H9 (cell line): Measurements from ENCODE around the gene KLHL12. TPM values are rescaled to one million over a fixed set of nuclear protein-coding genes. Genes with fewer than 3 reads are reported as not detected.

Experiments used
- DNase-seq: peaks from one replicate; pipeline ENCODE4 v3.0.0-alpha.2; 2017
- H2AFZ ChIP-seq: one replicate; pipeline ENCODE4 v1.6.1; 2013; ENCODE audit warnings: mild to moderate bottlenecking, low read length, control low read depth, moderate library complexity
- H2AK5ac ChIP-seq: 2 replicates; pipeline ENCODE4 v1.6.1; 2013; ENCODE audit warnings: low read length, control low read depth, mixed read lengths; ENCODE audit not compliant: insufficient read length
- H2BK120ac ChIP-seq: one replicate; pipeline ENCODE4 v1.6.1; 2013; ENCODE audit warnings: low read depth, mild to moderate bottlenecking, low read length, control low read depth, inconsistent platforms; ENCODE audit not compliant: poor library complexity, severe bottlenecking
- H2BK12ac ChIP-seq: 2 replicates; pipeline ENCODE4 v1.6.1; 2013; ENCODE audit warnings: low read length, control low read depth, mixed read lengths, low read depth; ENCODE audit not compliant: insufficient read length
- H2BK15ac ChIP-seq: 2 replicates; pipeline ENCODE4 v1.6.1; 2013; ENCODE audit warnings: low read depth, low read length, control low read depth
- H2BK20ac ChIP-seq: one replicate; pipeline ENCODE4 v1.6.1; 2013; ENCODE audit warnings: low read depth, mild to moderate bottlenecking, low read length, control low read depth, inconsistent platforms; ENCODE audit not compliant: poor library complexity, severe bottlenecking
- H2BK5ac ChIP-seq: 2 replicates; pipeline ENCODE4 v1.6.1; 2013; ENCODE audit warnings: low read length, control low read depth, mixed read lengths; ENCODE audit not compliant: insufficient read length
- H3K14ac ChIP-seq: 2 replicates; pipeline ENCODE4 v1.6.1; 2013; ENCODE audit warnings: low read length, control low read depth; ENCODE audit not compliant: insufficient read depth
- H3K18ac ChIP-seq: 2 replicates; pipeline ENCODE4 v1.6.1; 2013; ENCODE audit warnings: low read depth, mild to moderate bottlenecking, mixed read lengths, low read length, control low read depth; ENCODE audit not compliant: insufficient read length
- H3K23ac ChIP-seq: 2 replicates; pipeline ENCODE4 v1.6.1; 2013; ENCODE audit warnings: low read length, control low read depth, mixed read lengths, low read depth; ENCODE audit not compliant: insufficient read length
- H3K23me2 ChIP-seq: 2 replicates; pipeline ENCODE4 v1.6.1; 2013; ENCODE audit warnings: low read depth, mild to moderate bottlenecking, mixed read lengths, low read length, control low read depth; ENCODE audit not compliant: insufficient read length, poor library complexity, severe bottlenecking
- H3K27ac ChIP-seq: 2 replicates; pipeline ENCODE4 v1.5.1; 2013; ENCODE audit warnings: low read length, control low read depth, mixed read lengths, low read depth; ENCODE audit not compliant: insufficient read length
- H3K27me3 ChIP-seq: 2 replicates; pipeline ENCODE4 v1.6.1; 2013; ENCODE audit warnings: low read length, control low read depth, inconsistent platforms; ENCODE audit not compliant: insufficient read depth
- H3K4ac ChIP-seq: 2 replicates; pipeline ENCODE4 v1.6.1; 2013; ENCODE audit warnings: low read depth, mild to moderate bottlenecking, control low read depth, inconsistent platforms, low read length, moderate library complexity
- H3K4me1 ChIP-seq: 2 replicates; pipeline ENCODE4 v1.6.1; 2013; ENCODE audit warnings: low read length, control low read depth, inconsistent platforms; ENCODE audit not compliant: insufficient read depth
- H3K4me2 ChIP-seq: 2 replicates; pipeline ENCODE4 v1.6.1; 2013; ENCODE audit warnings: low read length, control low read depth, mixed read lengths; ENCODE audit not compliant: insufficient read length, insufficient read depth
- H3K56ac ChIP-seq: 2 replicates; pipeline ENCODE4 v1.6.1; 2013; ENCODE audit warnings: low read depth, mild to moderate bottlenecking, mixed read lengths, low read length, control low read depth; ENCODE audit not compliant: insufficient read length
- H3K79me1 ChIP-seq: 2 replicates; pipeline ENCODE4 v1.6.1; 2013; ENCODE audit warnings: low read depth, mild to moderate bottlenecking, moderate library complexity, low read length, control low read depth, inconsistent platforms; ENCODE audit not compliant: insufficient read depth, poor library complexity, severe bottlenecking
- H3K79me2 ChIP-seq: 2 replicates; pipeline ENCODE4 v1.6.1; 2013; ENCODE audit warnings: low read length, control low read depth, inconsistent platforms; ENCODE audit not compliant: insufficient read depth
- H3K9ac ChIP-seq: 2 replicates; pipeline ENCODE4 v1.6.1; 2013; ENCODE audit warnings: low read length, control low read depth, mixed read lengths; ENCODE audit not compliant: insufficient read length; ENCODE audit errors: extremely low read depth
- H3K9me3 ChIP-seq: one replicate; pipeline ENCODE4 v1.6.1; 2013; ENCODE audit warnings: low read depth, low read length, inconsistent platforms; ENCODE audit not compliant: control insufficient read depth
- H3T11ph ChIP-seq: one replicate; pipeline ENCODE4 v1.6.1; 2013; ENCODE audit warnings: mild to moderate bottlenecking, low read length, control low read depth, inconsistent platforms
- H4K20me1 ChIP-seq: one replicate; pipeline ENCODE4 v1.6.1; 2013; ENCODE audit not compliant: control insufficient read depth, insufficient read length, insufficient read depth
- H4K5ac ChIP-seq: 2 replicates; pipeline ENCODE4 v1.6.1; 2013; ENCODE audit warnings: low read depth, mild to moderate bottlenecking, mixed read lengths, low read length, control low read depth; ENCODE audit not compliant: insufficient read length
- H4K8ac ChIP-seq: replicated peaks from 2 replicates; pipeline ENCODE4 v1.6.1; 2013; ENCODE audit warnings: low read length, control low read depth, mixed read lengths, low read depth; ENCODE audit not compliant: insufficient read length
- H4K91ac ChIP-seq: 2 replicates; pipeline ENCODE4 v1.6.1; 2013; ENCODE audit warnings: low read depth, mild to moderate bottlenecking, moderate library complexity, mixed read lengths, low read length, control low read depth; ENCODE audit not compliant: insufficient read length
- H3K27ac Mint-ChIP-seq, 3 experiments: 2 replicates in 2 of 3; 3 replicates in 1 of 3; pipeline ENCODE4 v1.8.0; 2020 to 2021; ENCODE audit warnings: mixed read lengths in 3 of 3, mild to moderate bottlenecking in 1 of 3, moderate library complexity in 1 of 3
- H3K27me3 Mint-ChIP-seq: 2 replicates; pipeline ENCODE4 v1.8.0; 2021; ENCODE audit warnings: low read depth, mild to moderate bottlenecking, moderate library complexity, mixed read lengths
- H3K36me3 Mint-ChIP-seq, 3 experiments: 2 replicates in 2 of 3; 3 replicates in 1 of 3; pipeline ENCODE4 v1.8.0; 2020 to 2021; ENCODE audit warnings: low read depth in 3 of 3, mixed read lengths in 3 of 3; ENCODE audit not compliant: insufficient read depth in 1 of 3
- H3K4me1 Mint-ChIP-seq, 2 experiments: 2 replicates each; pipeline ENCODE4 v1.8.0; 2020; ENCODE audit warnings: mixed read lengths in 2 of 2
- H3K4me3 Mint-ChIP-seq, 2 experiments: 2 replicates in 1 of 2; 3 replicates in 1 of 2; pipeline ENCODE4 v1.8.0; 2020 to 2021; ENCODE audit warnings: mild to moderate bottlenecking in 2 of 2, mixed read lengths in 2 of 2, moderate library complexity in 1 of 2
- H3K9me3 Mint-ChIP-seq, 2 experiments: 2 replicates in 1 of 2; 3 replicates in 1 of 2; pipeline ENCODE4 v1.8.0; 2020; ENCODE audit warnings: mild to moderate bottlenecking in 2 of 2, mixed read lengths in 2 of 2, moderate library complexity in 1 of 2
- WGBS: extraction: QIAGEN DNeasy Blood & Tissue Kit; methylation state at CpG from one replicate; pipeline ENCODE4 v1.1.7; 2013; ENCODE audit warnings: missing lambda C conversion rate, low lambda C conversion rate, mixed read lengths; ENCODE audit not compliant: insufficient read length; ENCODE audit errors: extremely low coverage; 5-methylcytosine and 5-hydroxymethylcytosine counted together
- total RNA-seq: library from RNA; stranded (reverse); gene quantifications from 2 replicates; pipeline ENCODE4 v1.2.1, GENCODE V29; 2021
- TF ChIP-seq, protein P1 (sequence below): fragments of 200-600 bp; sonication (generic); conservative IDR thresholded peaks from 3 replicates; pipeline ENCODE4 v1.8.0; 2021; ENCODE audit warnings: antibody characterized with exemption, mild to moderate bottlenecking

KLHL12 gene
- total RNA-seq, 1 experiment from 2014 or later = 38.4 TPM

DNA sequence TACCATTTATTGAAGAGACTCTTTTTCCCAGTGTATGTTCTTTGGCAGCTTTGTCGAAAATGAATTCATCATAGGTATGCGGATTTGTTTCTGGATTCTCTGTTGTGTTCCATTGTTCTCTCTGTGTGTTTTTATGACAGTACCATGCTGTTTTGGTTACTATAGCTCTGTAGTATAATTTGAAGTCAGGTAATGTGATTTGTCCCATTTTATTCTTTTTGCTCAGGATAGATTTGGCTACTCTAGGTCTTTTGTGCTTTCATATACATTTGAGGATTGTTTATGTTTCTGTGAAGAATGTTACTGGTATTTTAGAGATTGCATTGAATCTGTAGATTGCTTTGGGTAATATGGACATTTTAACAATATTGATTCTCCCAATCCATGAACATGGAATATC is 5.4 kb upstream of the KLHL12 start:
- Histone ChIP-seq H3K14ac (no peak overlapping the region), H2BK5ac (no peak overlapping the region), H4K5ac (no peak overlapping the region), H2AK5ac (no peak overlapping the region), H3K23me2 (no peaks in the 10 kb centered on the region), H4K20me1 (no peaks in the 10 kb centered on the region), H3K27ac (no peak overlapping the region), H3K4me2 (no peak overlapping the region), H2AFZ (no peak overlapping the region), H2BK20ac (no peak overlapping the region), H3K4me1 (no peaks in the 10 kb centered on the region), H3K27me3 (no peaks in the 10 kb centered on the region), H3K9ac (no peak overlapping the region), H2BK120ac (no peak overlapping the region), H3K79me2 (no peaks in the 10 kb centered on the region), H3K4ac (no peak overlapping the region), H3K23ac (no peak overlapping the region), H4K8ac (no peak overlapping the region), H2BK12ac (no peak overlapping the region), H3K56ac (no peak overlapping the region), H4K91ac (no peak overlapping the region), H3T11ph (no peak overlapping the region), H3K79me1 (no peaks in the 10 kb centered on the region), H3K9me3 (no peaks in the 10 kb centered on the region), H3K18ac (no peak overlapping the region), H2BK15ac (no peak overlapping the region)
- H3K36me3 Mint-ChIP-seq = no peaks in the 10 kb centered on the region
- no peak overlapping the region for H3K4me3 Mint-ChIP-seq
- H3K27ac Mint-ChIP-seq = no peak overlapping the region
- TF ChIP-seq, protein P1, sequence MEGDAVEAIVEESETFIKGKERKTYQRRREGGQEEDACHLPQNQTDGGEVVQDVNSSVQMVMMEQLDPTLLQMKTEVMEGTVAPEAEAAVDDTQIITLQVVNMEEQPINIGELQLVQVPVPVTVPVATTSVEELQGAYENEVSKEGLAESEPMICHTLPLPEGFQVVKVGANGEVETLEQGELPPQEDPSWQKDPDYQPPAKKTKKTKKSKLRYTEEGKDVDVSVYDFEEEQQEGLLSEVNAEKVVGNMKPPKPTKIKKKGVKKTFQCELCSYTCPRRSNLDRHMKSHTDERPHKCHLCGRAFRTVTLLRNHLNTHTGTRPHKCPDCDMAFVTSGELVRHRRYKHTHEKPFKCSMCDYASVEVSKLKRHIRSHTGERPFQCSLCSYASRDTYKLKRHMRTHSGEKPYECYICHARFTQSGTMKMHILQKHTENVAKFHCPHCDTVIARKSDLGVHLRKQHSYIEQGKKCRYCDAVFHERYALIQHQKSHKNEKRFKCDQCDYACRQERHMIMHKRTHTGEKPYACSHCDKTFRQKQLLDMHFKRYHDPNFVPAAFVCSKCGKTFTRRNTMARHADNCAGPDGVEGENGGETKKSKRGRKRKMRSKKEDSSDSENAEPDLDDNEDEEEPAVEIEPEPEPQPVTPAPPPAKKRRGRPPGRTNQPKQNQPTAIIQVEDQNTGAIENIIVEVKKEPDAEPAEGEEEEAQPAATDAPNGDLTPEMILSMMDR = no peak
- no peak for DNase-seq
- H3K4me1 Mint-ChIP-seq = no peaks in the 10 kb centered on the region
- no CpG with 5 or more reads among the region's 2 CpGs for WGBS
- peaks cover 5 to 9% of the 10 kb centered on the region in 2 experiments for H3K9me3 Mint-ChIP-seq
- peaks cover 11% of the 10 kb centered on the region; the same call in 1 of the 2 replicates for H3K27me3 Mint-ChIP-seq
